Measurements from ENCODE around the gene ATP8A1.

GRCh38 chr4:42442601-42443000 is 214.3 kb downstream of the ATP8A1 start:
- no peak for TF ChIP-seq CTCF (IDR thresholded peaks at IDR 0.05)
- no peak for TF ChIP-seq POLR2A (IDR thresholded peaks at IDR 0.05)

All from prostate gland (tissue), 2 donors.